Urothelium cell line (cell line): ENCODE measurements around the gene COA6.
"Not testable (repeated sequence)": the region's sequence is repeated elsewhere in the genome, so short reads cannot be mapped to it uniquely, and the experiment has no call there.

Source experiments
- DNase-seq: peaks from one replicate; pipeline ENCODE4 v3.0.0; 2011; ENCODE audit warnings: low spot score, mixed read lengths
- FAIRE-seq: peaks from 2 replicates; lab custom pipeline; 2011; peaks lifted over from hg19 to GRCh38; lab: Jason Lieb, UNC

COA6 gene

GRCh38 chr1:234369033-234369430 is 4.2 kb upstream of the COA6 start:
- no peak for DNase-seq
- FAIRE-seq = no peak

GRCh38 chr1:234369784-234370183 is 3.5 kb upstream of the COA6 start:
- DNase-seq = no peak
- no peak for FAIRE-seq

DNA sequence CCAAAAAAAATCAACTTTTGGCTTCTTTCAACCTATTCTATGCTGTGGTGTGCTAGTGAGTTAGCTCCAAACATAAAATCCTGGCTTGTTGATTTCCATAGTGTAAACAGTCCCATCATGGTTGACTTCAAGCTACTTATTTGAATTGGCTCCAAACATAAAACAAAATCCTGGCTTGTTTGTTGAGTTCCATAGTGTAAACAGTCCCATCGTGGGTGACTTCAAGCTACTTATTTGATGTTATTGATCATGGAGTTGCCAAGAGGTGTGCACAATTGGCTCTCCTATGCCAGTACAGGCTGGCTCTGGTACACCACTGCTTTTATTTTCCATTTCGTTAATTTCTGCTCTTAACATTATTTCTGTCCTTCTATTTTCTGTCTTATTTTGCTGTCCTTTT is 1.8 kb upstream of the COA6 start:
- no peak for DNase-seq
- FAIRE-seq = no peak

DNA sequence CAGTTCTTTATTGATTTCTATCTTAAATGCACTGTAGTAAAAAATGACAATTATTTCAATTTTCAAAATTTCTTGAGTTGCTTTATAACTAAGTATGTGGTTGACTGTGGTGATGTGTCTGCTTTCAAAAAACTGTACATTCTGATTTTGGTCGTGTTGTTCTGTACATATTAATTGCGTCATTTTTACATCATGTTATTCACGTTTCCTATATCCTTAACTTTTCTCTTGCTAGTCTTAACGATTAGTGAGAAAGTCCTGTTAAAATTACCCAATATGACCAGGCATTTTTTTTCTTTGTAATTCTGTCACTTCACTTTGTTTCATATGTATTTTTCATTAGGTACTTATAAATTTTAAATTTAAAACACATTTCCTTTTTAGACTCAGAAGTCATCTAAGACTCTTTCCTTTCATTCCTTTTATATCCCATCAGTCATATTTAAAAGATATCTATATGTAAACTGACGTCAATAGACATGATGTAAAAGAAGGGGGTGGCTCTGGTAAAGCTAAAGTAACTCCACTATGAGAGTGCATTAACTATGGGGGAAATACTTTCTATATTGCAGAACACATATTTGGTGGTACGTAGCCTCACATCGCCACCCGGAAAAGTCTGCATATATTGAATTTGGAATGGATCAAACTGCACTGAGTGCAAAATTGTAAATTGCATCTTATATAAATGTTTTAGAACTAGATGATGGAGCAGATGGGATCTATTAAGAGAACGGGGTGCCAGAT is 1.1 kb upstream of the COA6 start:
- FAIRE-seq = no peak
- no peak for DNase-seq

DNA sequence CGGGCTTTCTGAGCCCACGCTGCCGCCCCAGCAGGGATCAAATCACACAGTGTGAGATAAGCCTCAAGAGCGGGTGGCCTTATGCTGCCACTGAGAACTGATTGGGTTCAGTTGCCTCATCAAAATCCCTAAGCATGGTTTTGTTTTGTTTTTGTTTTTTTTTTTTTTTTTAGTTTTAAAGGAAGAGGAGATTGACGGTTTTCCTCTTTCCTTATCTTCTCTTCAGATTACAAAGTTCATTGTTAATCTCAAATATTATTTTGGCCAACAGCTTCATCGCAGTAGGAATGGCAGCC is 651 bp downstream of the COA6 start:
- FAIRE-seq (no peak), DNase-seq (no peak)

DNA sequence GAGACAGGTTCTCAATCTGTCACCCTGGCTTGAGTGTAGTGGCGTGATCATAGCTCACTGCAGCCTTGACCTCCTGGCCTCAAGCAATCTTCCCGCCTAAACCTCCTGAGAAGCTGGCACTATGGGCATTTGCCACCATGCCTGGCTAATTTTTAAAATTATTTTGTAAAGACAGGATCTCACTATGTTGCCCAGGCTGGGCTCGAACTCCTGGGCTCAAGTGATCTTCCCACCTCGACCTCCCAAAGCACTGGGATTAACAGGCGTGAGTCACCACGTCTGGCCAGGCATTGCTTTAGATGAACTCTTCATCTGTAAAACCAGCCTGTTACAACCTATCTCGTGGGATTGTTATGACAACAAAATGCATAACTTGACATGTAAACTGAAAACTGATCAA is 2.4 kb downstream of the COA6 start:
- DNase-seq (no peak), FAIRE-seq (no peak)

- FAIRE-seq, DNase-seq: not testable (repeated sequence)
These were observed 6.4 kb downstream of the COA6 start for GRCh38 chr1:234379591-234380109.

GRCh38 chr1:234381699-234382555 is 8.7 kb downstream of the COA6 start:
- FAIRE-seq (no peak), DNase-seq (no peak)

GRCh38 chr1:234386122-234386521 is 12.9 kb downstream of the COA6 start:
- DNase-seq (no peak), FAIRE-seq (no peak)

DNA sequence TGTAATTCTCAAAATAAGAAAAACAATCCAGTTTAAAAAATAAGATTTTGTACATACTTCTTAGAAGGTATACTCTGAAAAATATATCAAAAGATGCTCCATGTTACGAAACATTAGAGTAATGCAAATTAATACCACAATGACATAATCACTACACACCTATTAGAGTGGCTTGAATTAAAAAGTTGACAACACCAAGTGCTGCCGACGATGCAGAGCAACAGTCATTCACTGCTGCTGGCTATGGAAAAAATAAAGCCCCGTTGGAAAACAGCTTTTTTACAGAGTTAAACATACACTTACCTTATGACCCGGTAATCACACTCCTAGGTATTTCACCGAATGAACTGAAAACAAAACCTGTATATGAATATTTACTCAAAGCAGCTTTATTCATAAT is 14.8 kb downstream of the COA6 start:
- no peak for DNase-seq
- FAIRE-seq = no peak

- DNase-seq = peak; percentile 30
- FAIRE-seq = no peak
These were observed 19.9 kb downstream of the COA6 start for GRCh38 chr1:234393190-234393589.

DNA sequence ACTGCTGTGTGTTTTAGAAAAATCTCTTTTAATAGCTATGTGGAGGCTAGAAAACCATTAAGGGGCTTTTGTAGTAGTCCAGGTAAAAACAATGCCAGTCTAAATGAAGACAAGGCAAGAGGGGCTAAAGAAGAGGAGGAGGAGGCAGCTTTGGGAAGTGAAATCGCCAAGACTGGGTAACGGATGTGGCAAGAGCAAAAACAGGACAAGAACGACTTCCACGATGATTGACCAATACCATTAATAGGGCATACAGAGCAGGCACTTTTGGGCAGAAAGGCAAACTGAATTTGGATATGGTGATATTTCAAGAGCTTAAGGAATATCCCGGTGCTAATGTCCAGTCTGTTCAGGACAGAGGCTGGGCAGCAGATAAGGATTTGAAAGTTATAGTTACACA is 22.0 kb downstream of the COA6 start:
- FAIRE-seq (no peak), DNase-seq (no peak)

GRCh38 chr1:234396092-234396491 is 22.8 kb downstream of the COA6 start:
- FAIRE-seq = no peak

DNA sequence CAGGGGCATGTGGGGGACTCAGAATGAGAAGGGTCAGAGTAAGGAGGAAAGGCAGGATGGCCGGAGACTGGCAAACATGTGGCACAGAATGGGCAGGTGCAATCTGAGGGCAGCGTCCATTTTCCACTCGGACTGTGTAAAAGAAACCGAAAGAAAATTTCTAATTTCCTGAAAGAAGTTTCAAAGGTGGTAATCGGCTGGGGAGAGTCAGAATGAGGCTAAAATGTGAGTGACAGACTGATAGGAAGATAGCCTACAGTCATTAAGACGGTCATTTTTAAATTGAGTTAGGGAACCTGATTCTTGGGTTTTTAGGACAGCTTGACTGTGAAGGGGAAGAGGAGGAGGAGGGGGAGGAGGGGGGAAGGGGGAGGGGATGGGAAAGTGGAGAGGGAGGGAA is 23.6 kb downstream of the COA6 start:
- FAIRE-seq (no peak), DNase-seq (no peak)

More at GRCh38 chr1:234396092-234396491, 22.8 kb downstream of the COA6 start:
- DNase-seq = no peak

- FAIRE-seq = no peak
- DNase-seq = no peak
These were observed 24.5 kb downstream of the COA6 start for GRCh38 chr1:234397732-234398131.

GRCh38 chr1:234398849-234399381 is 25.7 kb downstream of the COA6 start:
- FAIRE-seq (no peak), DNase-seq (no peak)

- not testable (repeated sequence) for DNase-seq, FAIRE-seq
These were observed 26.3 kb downstream of the COA6 start for GRCh38 chr1:234399515-234399914.

DNA sequence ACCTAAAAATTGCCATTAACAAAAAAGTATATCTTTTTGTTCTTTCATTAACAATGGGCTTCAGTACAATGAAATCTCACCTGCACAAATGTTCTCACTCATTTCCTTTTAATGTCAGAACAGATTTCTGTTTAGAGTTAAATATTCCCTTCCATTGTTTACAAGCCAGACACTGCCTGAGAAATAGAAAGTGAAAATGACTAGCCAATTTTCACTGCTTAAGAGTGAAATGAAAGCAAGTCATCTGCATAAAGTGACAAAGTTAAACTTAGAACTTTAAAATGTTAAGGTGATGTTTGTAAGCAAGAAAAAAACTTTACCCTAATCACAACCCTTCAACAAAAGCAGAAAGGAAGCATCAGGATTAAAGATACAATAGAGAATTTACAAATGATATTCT is 27.5 kb downstream of the COA6 start:
- DNase-seq (no peak), FAIRE-seq (no peak)

DNA sequence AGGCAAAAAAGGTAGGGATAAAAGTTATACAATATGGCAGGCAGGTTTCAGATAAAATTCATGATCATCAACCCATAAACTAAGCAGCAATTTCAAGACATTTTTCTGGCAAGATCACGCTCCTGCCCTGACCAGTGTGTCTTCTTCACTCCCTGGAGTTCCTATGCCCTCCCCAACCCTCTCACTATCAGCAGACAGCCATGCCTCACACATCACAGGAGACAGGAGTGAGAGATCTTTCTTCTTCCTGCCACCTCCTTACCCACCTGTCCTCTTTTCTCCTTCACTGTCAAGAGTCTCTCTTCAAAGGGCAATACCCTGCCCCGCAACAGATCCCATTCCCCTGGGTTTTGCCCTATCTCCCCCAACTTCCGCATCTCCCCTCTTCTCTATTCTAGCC is 28.4 kb downstream of the COA6 start:
- FAIRE-seq = no peak
- no peak for DNase-seq

DNA sequence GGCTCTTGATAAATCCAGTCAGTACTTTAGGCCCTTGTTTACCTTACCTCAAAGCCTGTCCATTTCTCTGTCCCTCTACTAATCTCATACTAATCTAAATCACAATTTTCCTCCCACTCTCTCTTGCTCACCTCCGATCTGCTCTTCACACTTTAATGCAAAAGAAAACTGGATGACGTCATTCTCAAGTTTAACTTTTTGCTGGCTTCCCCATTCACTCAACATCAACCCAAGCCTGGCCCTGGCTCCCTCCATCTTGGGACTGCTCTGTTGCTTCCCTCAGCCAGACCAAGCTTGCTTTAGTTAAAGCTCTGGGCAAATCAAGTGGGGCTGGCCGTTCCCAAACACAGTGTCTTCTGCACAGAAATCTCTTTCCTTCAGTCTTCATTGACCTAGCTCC is 29.7 kb downstream of the COA6 start:
- no peak for DNase-seq
- no peak for FAIRE-seq

- FAIRE-seq (no peak), DNase-seq (no peak)
These were observed 32.4 kb downstream of the COA6 start for GRCh38 chr1:234405676-234406075.

- FAIRE-seq = no peak
- no peak for DNase-seq
These were observed 33.6 kb downstream of the COA6 start for GRCh38 chr1:234406871-234407270.
